KOPT-K1 (cell line): Measurements from ENCODE around the gene ZNF746.

ENCODE experiments used
- H3K27ac ChIP-seq: fragments of 200-600 bp; sonication (generic); 2 replicates; pipeline ENCODE4 v1.5.1; 2016; ENCODE audit warnings: antibody characterized with exemption, mild to moderate bottlenecking, low read depth, low read length; ENCODE audit not compliant: poor library complexity, severe bottlenecking
- H3K36me3 ChIP-seq: fragments of 200-600 bp; sonication (generic); 2 replicates; pipeline ENCODE4 v1.5.1; 2017; ENCODE audit warnings: antibody characterized with exemption, mild to moderate bottlenecking, low read length, moderate library complexity; ENCODE audit not compliant: insufficient read depth
- H3K9me3 ChIP-seq: fragments of 200-600 bp; sonication (generic); 2 replicates; pipeline ENCODE4 v1.5.1; 2017; ENCODE audit warnings: antibody characterized with exemption, low read length, mild to moderate bottlenecking; ENCODE audit not compliant: insufficient read depth, poor library complexity, severe bottlenecking

ZNF746 gene

GRCh38 chr7:149432121-149432691 lies 65.4 kb downstream of the ZNF746 start:
- H3K27ac ChIP-seq: no peak overlapping the region
- H3K9me3 ChIP-seq: no peaks in the 10 kb centered on the region
- peaks cover 60% of the 10 kb centered on the region for H3K36me3 ChIP-seq

- H3K9me3 ChIP-seq: no peaks in the 10 kb centered on the region
- H3K36me3 ChIP-seq: peaks cover 58% of the 10 kb centered on the region
- no peak overlapping the region for H3K27ac ChIP-seq
These were observed 66.0 kb downstream of the ZNF746 start for GRCh38 chr7:149431486-149432120.

- H3K27ac ChIP-seq: no peak overlapping the region
- H3K36me3 ChIP-seq: peaks cover 47% of the 10 kb centered on the region
- no peaks in the 10 kb centered on the region for H3K9me3 ChIP-seq
These were observed 67.4 kb downstream of the ZNF746 start for GRCh38 chr7:149430192-149430591.

- no peak overlapping the region for H3K27ac ChIP-seq
- no peaks in the 10 kb centered on the region for H3K9me3 ChIP-seq
- peaks cover 26% of the 10 kb centered on the region for H3K36me3 ChIP-seq
These were observed 69.7 kb downstream of the ZNF746 start for GRCh38 chr7:149427893-149428292.

GRCh38 chr7:149427096-149427680 lies 70.4 kb downstream of the ZNF746 start:
- no peaks in the 10 kb centered on the region for H3K9me3 ChIP-seq
- no peak overlapping the region for H3K27ac ChIP-seq
- peaks cover 19% of the 10 kb centered on the region for H3K36me3 ChIP-seq

GRCh38 chr7:149423449-149424110 lies 74.0 kb downstream of the ZNF746 start:
- no peaks in the 10 kb centered on the region for H3K9me3 ChIP-seq
- H3K36me3 ChIP-seq: no peaks in the 10 kb centered on the region
- H3K27ac ChIP-seq: no peak overlapping the region

GRCh38 chr7:149422914-149423301 lies 74.7 kb downstream of the ZNF746 start:
- no peaks in the 10 kb centered on the region for H3K9me3 ChIP-seq
- H3K36me3 ChIP-seq: no peaks in the 10 kb centered on the region
- H3K27ac ChIP-seq: no peak overlapping the region
